HepG2 (cell line): ENCODE data around the gene ALDH3B1. TPM values are rescaled to one million over a fixed set of nuclear protein-coding genes. Genes with fewer than 3 reads are reported as not detected.

Experiments used
- EP300 ChIP-seq, 3 experiments: sonication (generic) in 1 of 3; formaldehyde crosslinking in 1 of 3; IDR thresholded peaks; 2 replicates each; pipeline versions ENCODE4 v1.5.1 to v1.6.1; 2011 to 2020; ENCODE audit warnings: low read depth in 2 of 3, low read length in 2 of 3, borderline replicate concordance in 1 of 3, improper control_type of control experiment in 1 of 3, mild to moderate bottlenecking in 1 of 3, missing genetic modification reagents in 1 of 3, moderate library complexity in 1 of 3
- FOSL2 ChIP-seq: sonication (generic); formaldehyde crosslinking; IDR thresholded peaks from 2 replicates; pipeline ENCODE4 v1.4.0; 2020; ENCODE audit warnings: missing genetic modification reagents
- KAT7 ChIP-seq: IDR thresholded peaks from 2 replicates; pipeline ENCODE4 v1.6.1; 2018; ENCODE audit warnings: borderline replicate concordance, missing compliant biosample characterization
- NR2C2 ChIP-seq: sonication (generic); formaldehyde crosslinking; IDR thresholded peaks from 2 replicates; pipeline ENCODE4 v1.4.0; 2020; ENCODE audit warnings: missing genetic modification reagents, mild to moderate bottlenecking, moderate library complexity, borderline replicate concordance
- RFX5 ChIP-seq: IDR thresholded peaks from 2 replicates; pipeline ENCODE4 v1.6.1; 2011; ENCODE audit warnings: low read depth, low read length, improper control_type of control experiment
- USF2 ChIP-seq, 2 experiments: sonication (generic) in 1 of 2; formaldehyde crosslinking in 1 of 2; IDR thresholded peaks; 2 replicates each; pipeline versions ENCODE4 v1.5.1 to v1.6.1; 2011 to 2020; ENCODE audit warnings: borderline replicate concordance in 1 of 2, low read depth in 1 of 2, low read length in 1 of 2, mild to moderate bottlenecking in 1 of 2, missing genetic modification reagents in 1 of 2, moderate library complexity in 1 of 2
- ZBTB38 ChIP-seq: sonication (generic); formaldehyde crosslinking; IDR thresholded peaks from 2 replicates; pipeline ENCODE4 v1.5.1; 2020; ENCODE audit warnings: mild to moderate bottlenecking, missing genetic modification reagents
- ZFP91 ChIP-seq: sonication (generic); formaldehyde crosslinking; IDR thresholded peaks from 2 replicates; pipeline ENCODE4 v1.9.0; 2022; ENCODE audit warnings: missing genetic modification reagents, mild to moderate bottlenecking, borderline replicate concordance
- ZNF235 ChIP-seq: sonication (generic); formaldehyde crosslinking; IDR thresholded peaks from 2 replicates; pipeline ENCODE4 v1.8.1; 2023; ENCODE audit warnings: mild to moderate bottlenecking, missing genetic modification reagents, borderline replicate concordance
- ZNF30 ChIP-seq: sonication (generic); formaldehyde crosslinking; IDR thresholded peaks from 2 replicates; pipeline ENCODE4 v1.5.0; 2020; ENCODE audit warnings: mild to moderate bottlenecking, missing genetic modification reagents
- ZNF414 ChIP-seq: sonication (generic); formaldehyde crosslinking; IDR thresholded peaks from 2 replicates; pipeline ENCODE4 v1.5.0; 2020; ENCODE audit warnings: missing genetic modification reagents
- ZNF576 ChIP-seq: sonication (generic); formaldehyde crosslinking; IDR thresholded peaks from 2 replicates; pipeline ENCODE4 v1.4.0; 2020; ENCODE audit warnings: mild to moderate bottlenecking, missing genetic modification reagents
- polyA plus RNA-seq, 8 experiments: library from polyadenylated mRNA; depleted of rRNA in 3 of 8; stranded (reverse) in 7 of 8; unstranded in 1 of 8; fragments of >200 nt; fragmentation: Illumina TruSeq in 4 of 8; extraction: Trizol in 4 of 8; gene quantifications; 2 replicates each; pipeline versions ENCODE4 v1.2.1 to v1.2.3, GENCODE V29; 2011 to 2016; ENCODE audit warnings: low read depth in 4 of 8, missing spikeins in 1 of 8, mixed read lengths in 1 of 8; ENCODE audit not compliant: insufficient read depth in 1 of 8
- total RNA-seq, 5 experiments: library from RNA; depleted of rRNA; stranded (reverse); fragments of >200 nt; fragmentation: Illumina TruSeq; extraction: Trizol; gene quantifications; 2 replicates each; pipeline ENCODE4 v1.2.3, GENCODE V29; 2016; ENCODE audit warnings: low read depth in 1 of 5
- TF ChIP-seq, protein P1 (sequence below): sonication (generic); formaldehyde crosslinking; IDR thresholded peaks from 2 replicates; pipeline ENCODE4 v1.4.0; 2020; ENCODE audit warnings: missing genetic modification reagents, borderline replicate concordance
- TF ChIP-seq, protein P2 (sequence below): sonication (generic); formaldehyde crosslinking; IDR thresholded peaks from 2 replicates; pipeline ENCODE4 v1.5.0; 2020; ENCODE audit warnings: missing genetic modification reagents

ALDH3B1 gene
- total and polyA plus RNA-seq, 2 of the 13 experiments (the other 11 are each of a cell fraction or from before 2014, with no cell fraction given): 4.0 to 6.7 TPM

DNA sequence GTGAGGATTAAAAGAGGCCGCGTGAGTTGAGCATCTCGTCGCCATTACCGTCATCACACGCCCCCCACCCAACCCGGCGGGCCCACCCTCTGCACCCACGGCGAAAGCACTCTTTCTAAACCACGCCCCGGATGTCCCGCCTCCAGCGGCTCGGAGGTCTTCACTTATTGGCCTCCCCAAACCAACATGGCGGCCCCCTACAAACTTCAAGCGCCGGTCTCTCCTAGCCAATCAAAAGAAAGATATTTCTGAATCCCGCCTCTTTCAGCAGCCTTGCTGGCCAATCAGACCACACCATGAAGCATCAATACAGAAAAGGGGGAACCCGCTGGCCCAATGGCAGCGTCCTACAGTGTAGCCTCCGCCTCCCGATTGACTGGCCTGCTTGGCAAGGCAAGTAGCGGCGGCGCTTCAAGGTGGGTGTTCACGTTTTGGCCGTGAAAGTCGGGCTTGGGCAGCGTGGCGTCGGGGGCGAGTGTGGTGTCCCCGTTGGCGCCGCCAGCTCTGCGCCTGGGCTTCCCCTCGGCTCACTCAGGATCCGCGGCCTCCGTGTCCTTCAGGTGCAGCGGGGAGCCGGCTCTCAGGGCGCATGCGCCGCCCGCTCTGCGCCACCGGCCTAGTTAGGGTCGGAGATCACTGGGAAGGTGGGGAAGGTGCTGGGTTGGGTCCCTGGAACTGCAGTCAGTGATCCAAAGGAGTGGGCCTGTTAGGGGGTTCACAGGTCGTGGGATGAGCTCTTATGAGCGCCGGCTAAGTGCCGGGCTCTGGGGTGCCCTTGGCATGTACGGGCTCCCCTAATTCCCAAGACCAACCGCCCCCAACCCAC lies 20.4 kb downstream of the ALDH3B1 start, which contains the start of gene NDUFS8 (continued):
- TF ChIP-seq, protein P1, sequence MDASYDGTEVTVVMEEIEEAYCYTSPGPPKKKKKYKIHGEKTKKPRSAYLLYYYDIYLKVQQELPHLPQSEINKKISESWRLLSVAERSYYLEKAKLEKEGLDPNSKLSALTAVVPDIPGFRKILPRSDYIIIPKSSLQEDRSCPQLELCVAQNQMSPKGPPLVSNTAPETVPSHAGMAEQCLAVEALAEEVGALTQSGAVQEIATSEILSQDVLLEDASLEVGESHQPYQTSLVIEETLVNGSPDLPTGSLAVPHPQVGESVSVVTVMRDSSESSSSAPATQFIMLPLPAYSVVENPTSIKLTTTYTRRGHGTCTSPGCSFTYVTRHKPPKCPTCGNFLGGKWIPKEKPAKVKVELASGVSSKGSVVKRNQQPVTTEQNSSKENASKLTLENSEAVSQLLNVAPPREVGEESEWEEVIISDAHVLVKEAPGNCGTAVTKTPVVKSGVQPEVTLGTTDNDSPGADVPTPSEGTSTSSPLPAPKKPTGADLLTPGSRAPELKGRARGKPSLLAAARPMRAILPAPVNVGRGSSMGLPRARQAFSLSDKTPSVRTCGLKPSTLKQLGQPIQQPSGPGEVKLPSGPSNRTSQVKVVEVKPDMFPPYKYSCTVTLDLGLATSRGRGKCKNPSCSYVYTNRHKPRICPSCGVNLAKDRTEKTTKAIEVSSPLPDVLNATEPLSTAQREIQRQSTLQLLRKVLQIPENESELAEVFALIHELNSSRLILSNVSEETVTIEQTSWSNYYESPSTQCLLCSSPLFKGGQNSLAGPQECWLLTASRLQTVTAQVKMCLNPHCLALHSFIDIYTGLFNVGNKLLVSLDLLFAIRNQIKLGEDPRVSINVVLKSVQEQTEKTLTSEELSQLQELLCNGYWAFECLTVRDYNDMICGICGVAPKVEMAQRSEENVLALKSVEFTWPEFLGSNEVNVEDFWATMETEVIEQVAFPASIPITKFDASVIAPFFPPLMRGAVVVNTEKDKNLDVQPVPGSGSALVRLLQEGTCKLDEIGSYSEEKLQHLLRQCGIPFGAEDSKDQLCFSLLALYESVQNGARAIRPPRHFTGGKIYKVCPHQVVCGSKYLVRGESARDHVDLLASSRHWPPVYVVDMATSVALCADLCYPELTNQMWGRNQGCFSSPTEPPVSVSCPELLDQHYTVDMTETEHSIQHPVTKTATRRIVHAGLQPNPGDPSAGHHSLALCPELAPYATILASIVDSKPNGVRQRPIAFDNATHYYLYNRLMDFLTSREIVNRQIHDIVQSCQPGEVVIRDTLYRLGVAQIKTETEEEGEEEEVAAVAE (CRISPR knock-in tag): peak; percentile 98
- TF ChIP-seq ZNF30 (CRISPR knock-in tag) (peak; percentile 85), ZNF414 (CRISPR knock-in tag) (0 out of 2 replicates have a peak, but pooled peaks have one; percentile 52), FOSL2 (CRISPR knock-in tag) (no peak), RFX5 (0 out of 2 replicates have a peak, but pooled peaks have one; percentile 3), EP300 (IDR thresholded peaks at IDR 0.05; ENCODE audit: low read depth in 2 of 2, low read length in 2 of 2) (no peak), EP300 (CRISPR knock-in tag; IDR thresholded peaks at IDR 0.05; ENCODE audit: borderline replicate concordance) (peak; percentile 41; the same call in 1 of the 2 replicates), ZFP91 (CRISPR knock-in tag) (peak; percentile 58; the same call in 1 of the 2 replicates), ZBTB38 (CRISPR knock-in tag) (peak; percentile 12; the same call in 1 of the 2 replicates), ZNF576 (CRISPR knock-in tag) (peak; percentile 78), USF2 (IDR thresholded peaks at IDR 0.05; ENCODE audit: low read depth, low read length) (no peak), USF2 (CRISPR knock-in tag; IDR thresholded peaks at IDR 0.05; ENCODE audit: borderline replicate concordance) (no peak), KAT7 (CRISPR knock-in tag) (no peak; the same call in 1 of the 2 replicates), NR2C2 (CRISPR knock-in tag) (peak; percentile 53; the same call in 1 of the 2 replicates), ZNF235 (CRISPR knock-in tag) (peak; percentile 91; the same call in 1 of the 2 replicates)
- TF ChIP-seq, protein P2, sequence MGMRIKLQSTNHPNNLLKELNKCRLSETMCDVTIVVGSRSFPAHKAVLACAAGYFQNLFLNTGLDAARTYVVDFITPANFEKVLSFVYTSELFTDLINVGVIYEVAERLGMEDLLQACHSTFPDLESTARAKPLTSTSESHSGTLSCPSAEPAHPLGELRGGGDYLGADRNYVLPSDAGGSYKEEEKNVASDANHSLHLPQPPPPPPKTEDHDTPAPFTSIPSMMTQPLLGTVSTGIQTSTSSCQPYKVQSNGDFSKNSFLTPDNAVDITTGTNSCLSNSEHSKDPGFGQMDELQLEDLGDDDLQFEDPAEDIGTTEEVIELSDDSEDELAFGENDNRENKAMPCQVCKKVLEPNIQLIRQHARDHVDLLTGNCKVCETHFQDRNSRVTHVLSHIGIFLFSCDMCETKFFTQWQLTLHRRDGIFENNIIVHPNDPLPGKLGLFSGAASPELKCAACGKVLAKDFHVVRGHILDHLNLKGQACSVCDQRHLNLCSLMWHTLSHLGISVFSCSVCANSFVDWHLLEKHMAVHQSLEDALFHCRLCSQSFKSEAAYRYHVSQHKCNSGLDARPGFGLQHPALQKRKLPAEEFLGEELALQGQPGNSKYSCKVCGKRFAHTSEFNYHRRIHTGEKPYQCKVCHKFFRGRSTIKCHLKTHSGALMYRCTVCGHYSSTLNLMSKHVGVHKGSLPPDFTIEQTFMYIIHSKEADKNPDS (CRISPR knock-in tag): no peak; the same call in 1 of the 2 replicates
